Skeletal muscle tissue (tissue), 4 donors: ENCODE data around the gene SI. TPM values are rescaled to one million over a fixed set of nuclear protein-coding genes. Genes with fewer than 3 reads are reported as not detected.

ENCODE experiments used
- H3K27ac ChIP-seq: one replicate; pipeline ENCODE4 v1.7.0; 2013; ENCODE audit warnings: mild to moderate bottlenecking, low read depth, low read length, inconsistent platforms
- H3K27me3 ChIP-seq, 3 donors: one replicate each; pipeline ENCODE4 v1.7.0; 2013; ENCODE audit warnings: low read length in 3 of 3; ENCODE audit not compliant: control insufficient read depth in 3 of 3, insufficient read depth in 3 of 3
- H3K36me3 ChIP-seq, 3 donors: one replicate each; pipeline ENCODE4 v1.7.0; 2013; ENCODE audit warnings: low read length in 3 of 3; ENCODE audit not compliant: control insufficient read depth in 3 of 3, insufficient read depth in 3 of 3
- H3K4me1 ChIP-seq, 3 donors: one replicate each; pipeline ENCODE4 v1.7.0; 2013; ENCODE audit warnings: low read length in 3 of 3, mild to moderate bottlenecking in 3 of 3; ENCODE audit not compliant: control insufficient read depth in 3 of 3, insufficient read depth in 3 of 3
- H3K4me3 ChIP-seq, 3 donors: one replicate each; pipeline ENCODE4 v1.7.0; 2013; ENCODE audit warnings: low read length in 3 of 3
- H3K9ac ChIP-seq, 3 donors: one replicate each; pipeline ENCODE4 v1.7.0; 2013; ENCODE audit warnings: low read length in 3 of 3, mild to moderate bottlenecking in 3 of 3, moderate library complexity in 2 of 3, low read depth in 1 of 3
- H3K9me3 ChIP-seq, 3 donors: one replicate each; pipeline ENCODE4 v1.7.0; 2013; ENCODE audit warnings: low read length in 3 of 3; ENCODE audit not compliant: control insufficient read depth in 3 of 3
- total RNA-seq: library from RNA; depleted of rRNA; stranded (reverse); fragments of >200 nt; gene quantifications from one replicate; pipeline ENCODE4 v1.2.3, GENCODE V29; 2014
- donor health status: Osteomylitis.

Gene SI
- not detected for total RNA-seq

DNA sequence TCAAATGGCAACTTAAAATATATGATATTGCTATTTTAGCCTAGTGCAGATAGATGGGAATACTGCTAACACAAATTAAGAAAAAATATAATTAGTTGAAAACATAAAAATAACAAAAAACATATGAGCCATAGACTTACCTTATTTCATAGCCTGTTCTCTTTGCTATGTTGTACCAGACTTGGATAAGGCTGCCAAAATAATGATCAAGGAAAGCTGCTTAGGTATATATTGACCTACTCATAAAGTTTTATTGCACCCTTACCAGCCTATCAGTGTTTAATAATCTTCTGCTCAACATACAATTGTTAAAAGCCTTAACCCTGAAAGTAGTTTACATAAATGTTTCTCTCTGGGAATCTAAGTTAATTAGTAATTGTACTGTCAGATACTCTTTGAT, at the start of gene SI:
TSS of gene SI (minus strand) at position 204 of the 400 bp plus-strand sequence. CDS start 2,484 bp downstream, outside the sequence.
- H3K27ac ChIP-seq, result no peak within 1 kb of the TSS
- no peaks in the 10 kb centered on the region for H3K9me3 ChIP-seq
- no peak within 1 kb of the TSS for H3K4me3 ChIP-seq
- H3K4me1 ChIP-seq, result no peaks in the 10 kb centered on the region
- no peak within 1 kb of the TSS for H3K9ac ChIP-seq
- no peaks in the 10 kb centered on the region for H3K27me3 ChIP-seq
- no peaks in the 10 kb centered on the region for H3K36me3 ChIP-seq

DNA sequence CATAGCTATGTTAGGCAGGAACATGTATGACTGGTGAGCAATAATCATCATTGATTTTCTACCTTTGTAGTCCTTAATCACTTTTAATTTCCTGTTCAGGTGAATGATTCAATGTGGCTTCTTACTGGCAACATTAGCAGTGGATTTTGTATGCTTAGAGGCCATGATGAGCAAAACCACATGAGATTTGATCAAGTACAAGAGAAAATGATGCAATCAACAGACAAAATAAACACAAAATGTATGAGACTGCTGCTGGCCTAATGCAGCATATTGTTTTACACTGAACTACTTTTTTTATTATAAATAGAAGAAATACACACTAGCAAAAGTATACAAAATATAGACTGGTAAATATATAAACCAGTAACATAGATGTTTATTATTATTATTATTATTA, 47.5 kb upstream of the SI start:
- no peaks in the 10 kb centered on the region for H3K36me3 ChIP-seq
- no peaks in the 10 kb centered on the region for H3K27me3 ChIP-seq
- H3K4me1 ChIP-seq, result no peaks in the 10 kb centered on the region
- H3K4me3 ChIP-seq, result no peak overlapping the region
- no peaks in the 10 kb centered on the region for H3K9me3 ChIP-seq
- no peak overlapping the region for H3K9ac ChIP-seq
- H3K27ac ChIP-seq, result no peak overlapping the region

DNA sequence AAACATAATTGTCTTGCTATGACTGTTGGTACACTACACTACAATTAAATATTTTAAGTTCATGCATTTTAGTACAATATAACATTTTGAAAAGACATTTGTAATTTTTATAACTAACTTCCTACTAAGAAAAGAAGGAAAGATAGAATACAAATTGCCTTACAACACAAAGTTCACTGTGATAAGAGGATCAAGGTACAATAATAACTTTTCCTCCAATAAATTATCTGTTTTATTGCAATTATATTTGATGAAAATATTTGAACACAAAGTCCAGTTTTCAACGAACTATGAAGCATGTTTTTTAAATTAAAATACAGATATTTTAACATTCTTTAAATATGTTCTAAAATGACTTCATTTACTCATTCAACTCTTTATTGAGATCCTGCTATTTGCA, 33.1 kb upstream of the SI start:
- Histone ChIP-seq H3K27me3 (no peaks in the 10 kb centered on the region), H3K27ac (no peak overlapping the region), H3K4me1 (no peaks in the 10 kb centered on the region), H3K36me3 (no peaks in the 10 kb centered on the region), H3K4me3 (no peak overlapping the region), H3K9ac (no peak overlapping the region), H3K9me3 (no peaks in the 10 kb centered on the region)

DNA sequence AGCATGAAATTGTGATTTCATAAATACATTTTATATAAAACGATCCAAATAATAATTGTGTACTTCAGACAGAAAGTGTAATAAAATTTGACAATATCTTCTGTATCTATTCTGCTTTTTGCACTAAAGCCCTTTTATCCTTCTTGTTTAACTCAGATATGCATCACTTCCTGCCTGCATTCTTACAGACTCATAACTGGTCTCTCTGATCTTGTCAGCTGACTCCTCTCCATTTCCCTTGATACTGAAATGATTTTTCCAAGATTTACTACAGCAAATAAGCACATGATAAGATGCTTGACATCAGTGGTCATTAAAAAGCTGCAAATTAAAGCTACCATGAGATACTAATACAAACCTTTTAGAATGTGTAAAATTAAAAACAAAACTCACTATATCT, 25.3 kb upstream of the SI start:
- no peak overlapping the region for H3K4me3 ChIP-seq
- no peaks in the 10 kb centered on the region for H3K36me3 ChIP-seq
- H3K9ac ChIP-seq, result no peak overlapping the region
- H3K9me3 ChIP-seq, result no peaks in the 10 kb centered on the region
- no peak overlapping the region for H3K27ac ChIP-seq
- no peaks in the 10 kb centered on the region for H3K27me3 ChIP-seq
- no peaks in the 10 kb centered on the region for H3K4me1 ChIP-seq

DNA sequence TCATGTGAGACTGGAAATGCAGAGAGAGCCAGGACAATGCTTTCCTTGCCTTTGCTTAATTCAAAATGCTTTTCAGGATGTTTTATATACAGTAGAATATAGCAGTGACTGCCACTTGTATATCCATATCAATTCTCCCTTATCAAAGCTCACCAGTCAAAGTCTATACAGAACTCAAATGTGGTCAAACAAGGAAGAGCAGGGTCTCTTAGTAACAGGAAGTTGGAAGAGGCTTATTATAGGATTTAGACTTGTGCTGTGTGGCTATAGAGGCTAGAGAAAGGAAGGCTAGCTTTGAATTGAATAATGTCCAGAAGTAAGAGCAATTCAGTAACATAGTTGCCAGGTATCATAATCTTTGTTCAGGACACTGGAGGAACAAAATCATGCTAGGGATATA, 4.4 kb upstream of the SI start:
- H3K4me1 ChIP-seq, result no peaks in the 10 kb centered on the region
- H3K4me3 ChIP-seq, result no peak overlapping the region
- no peaks in the 10 kb centered on the region for H3K36me3 ChIP-seq
- no peaks in the 10 kb centered on the region for H3K9me3 ChIP-seq
- H3K9ac ChIP-seq, result no peak overlapping the region
- H3K27ac ChIP-seq, result no peak overlapping the region
- H3K27me3 ChIP-seq, result no peaks in the 10 kb centered on the region

DNA sequence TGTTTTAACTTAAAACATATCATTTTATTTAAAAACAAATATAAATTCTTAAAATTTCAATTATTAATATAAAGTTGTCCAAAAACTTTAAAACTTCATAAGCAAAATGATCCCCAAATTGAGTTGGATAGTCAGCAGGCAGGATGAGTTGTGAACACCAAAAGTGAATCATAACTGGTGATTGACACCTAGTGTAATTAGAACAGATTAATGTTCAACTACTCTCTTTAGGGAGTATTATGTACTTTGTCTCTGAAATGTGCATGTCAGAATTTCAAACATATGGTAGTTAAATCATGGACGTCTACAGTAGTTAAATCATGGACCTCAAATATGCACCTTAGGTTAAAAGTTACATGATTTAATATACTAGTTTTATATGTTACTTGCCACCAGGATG, 2.9 kb upstream of the SI start:
- no peaks in the 10 kb centered on the region for H3K36me3 ChIP-seq
- no peak overlapping the region for H3K27ac ChIP-seq
- no peaks in the 10 kb centered on the region for H3K9me3 ChIP-seq
- no peak overlapping the region for H3K4me3 ChIP-seq
- H3K9ac ChIP-seq, result no peak overlapping the region
- H3K4me1 ChIP-seq, result no peaks in the 10 kb centered on the region
- H3K27me3 ChIP-seq, result no peaks in the 10 kb centered on the region

DNA sequence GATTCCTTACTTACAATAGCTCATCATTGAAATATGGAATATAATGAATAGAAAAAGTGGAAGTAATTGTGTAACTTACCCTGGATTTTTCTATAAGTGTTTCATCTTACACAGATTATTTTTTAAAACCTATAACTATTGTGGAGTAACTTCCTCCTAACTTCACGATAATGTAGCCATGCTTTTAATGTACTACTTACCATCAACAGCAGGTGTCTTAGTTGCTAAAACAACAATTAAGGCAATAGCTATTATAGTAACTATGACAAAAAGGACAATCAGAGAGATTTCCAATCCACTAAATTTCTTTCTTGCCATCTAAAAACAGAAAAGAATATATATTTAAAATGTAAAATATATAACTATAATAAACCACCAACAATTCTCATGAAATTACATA, 2.6 kb downstream of the SI start:
- Histone ChIP-seq H3K4me3 (no peak overlapping the region), H3K27ac (no peak overlapping the region), H3K27me3 (no peaks in the 10 kb centered on the region), H3K36me3 (no peaks in the 10 kb centered on the region), H3K4me1 (no peaks in the 10 kb centered on the region), H3K9me3 (no peaks in the 10 kb centered on the region), H3K9ac (no peak overlapping the region)

DNA sequence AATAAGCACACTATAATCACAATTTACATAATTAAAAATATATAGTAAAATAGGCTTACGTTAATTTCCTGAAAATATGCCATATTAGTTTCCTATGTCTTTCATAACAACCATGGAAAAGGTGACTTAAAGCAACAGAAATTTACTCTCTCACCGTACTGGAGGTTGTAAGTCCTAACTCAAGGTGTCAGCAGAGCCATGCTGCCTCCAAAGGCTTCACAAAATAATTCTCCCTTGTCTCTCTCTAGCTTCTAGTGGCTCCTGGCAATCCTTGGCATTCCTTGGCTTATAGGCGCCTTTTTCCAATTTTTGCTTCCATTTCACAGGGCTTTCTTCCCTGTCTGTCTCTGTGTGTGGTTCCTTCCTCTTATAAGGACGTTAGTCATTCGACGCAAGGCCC, 7.6 kb downstream of the SI start:
- Histone ChIP-seq H3K9ac (no peak overlapping the region), H3K9me3 (no peaks in the 10 kb centered on the region), H3K4me3 (no peak overlapping the region), H3K27me3 (no peaks in the 10 kb centered on the region), H3K4me1 (no peaks in the 10 kb centered on the region), H3K27ac (no peak overlapping the region), H3K36me3 (no peaks in the 10 kb centered on the region)

DNA sequence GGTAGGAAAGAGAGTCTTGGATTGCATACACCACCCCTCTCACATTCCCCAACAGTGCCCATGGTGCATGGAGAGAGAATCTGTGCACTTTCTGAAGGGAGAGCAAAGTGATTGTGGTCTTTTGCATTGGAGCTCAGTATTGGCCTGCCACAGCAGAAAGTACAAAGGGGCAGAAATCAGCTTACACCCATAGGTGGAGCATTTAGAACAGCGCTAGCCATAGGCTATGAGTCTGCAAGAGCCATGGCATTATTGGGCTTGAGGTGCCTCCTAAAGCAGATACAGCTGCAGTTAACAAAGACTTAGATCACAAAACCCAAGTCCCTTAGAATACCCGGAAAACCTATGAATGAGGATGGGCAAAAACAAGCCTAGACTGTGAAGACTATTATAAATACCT, 21.8 kb downstream of the SI start:
- Histone ChIP-seq H3K27me3 (no peaks in the 10 kb centered on the region), H3K9ac (no peak overlapping the region), H3K4me3 (no peak overlapping the region)

DNA sequence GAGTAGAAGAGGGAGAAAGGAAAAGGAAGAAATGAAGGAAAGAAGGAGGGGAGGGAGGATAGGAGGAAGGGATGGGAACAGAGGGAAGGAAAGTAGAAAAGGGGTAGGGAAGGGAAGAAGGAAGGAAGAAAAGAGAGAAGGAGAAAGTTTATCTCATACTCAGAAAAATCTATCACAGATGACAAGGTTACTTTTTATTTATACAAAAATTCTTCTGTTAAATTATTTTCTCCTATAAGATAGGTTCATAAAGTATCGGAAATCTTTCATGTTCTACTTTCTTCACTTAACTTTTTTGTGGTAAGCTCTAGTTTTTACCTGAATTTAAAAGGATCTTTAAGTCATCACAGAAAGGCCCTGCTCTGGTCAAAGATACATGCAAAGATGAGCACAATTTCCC, 38.1 kb downstream of the SI start:
- no peak overlapping the region for H3K4me3 ChIP-seq
- H3K9me3 ChIP-seq, result no peaks in the 10 kb centered on the region
- no peaks in the 10 kb centered on the region for H3K36me3 ChIP-seq
- H3K27ac ChIP-seq, result no peak overlapping the region
- no peak overlapping the region for H3K9ac ChIP-seq
- H3K4me1 ChIP-seq, result no peaks in the 10 kb centered on the region
- H3K27me3 ChIP-seq, result no peaks in the 10 kb centered on the region

More for the DNA sequence above, 21.8 kb downstream of the SI start:
- Histone ChIP-seq H3K9me3 (no peaks in the 10 kb centered on the region), H3K27ac (no peak overlapping the region), H3K36me3 (no peaks in the 10 kb centered on the region), H3K4me1 (no peaks in the 10 kb centered on the region)

DNA sequence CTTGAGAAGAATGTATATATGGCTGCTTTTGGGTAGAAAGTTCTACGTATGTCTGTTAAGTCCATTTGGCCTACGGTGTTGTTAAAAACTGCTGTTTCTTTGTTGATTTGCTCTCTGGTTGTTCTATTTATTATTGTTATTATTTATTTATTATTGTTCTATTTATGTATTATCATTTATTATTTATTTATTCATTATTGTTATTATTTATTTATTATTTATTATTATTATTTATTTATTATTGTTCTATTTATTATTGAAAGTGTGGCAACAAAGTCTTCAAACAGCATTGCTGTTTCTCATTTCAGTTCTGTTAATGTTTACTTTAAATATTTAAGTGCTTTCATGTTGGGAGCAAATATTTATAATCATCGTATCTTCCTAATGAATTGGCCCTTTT, 66.7 kb downstream of the SI start:
- Histone ChIP-seq H3K4me3 (no peak overlapping the region), H3K27me3 (no peaks in the 10 kb centered on the region), H3K4me1 (no peaks in the 10 kb centered on the region), H3K9me3 (no peaks in the 10 kb centered on the region), H3K27ac (no peak overlapping the region), H3K9ac (no peak overlapping the region), H3K36me3 (no peaks in the 10 kb centered on the region)
